GM12873 (cell line): ENCODE results near the gene KRT77.

Source experiments
- TF ChIP-seq, protein P1 (sequence below): IDR thresholded peaks from 2 replicates; pipeline ENCODE4 v1.5.1; 2012; ENCODE audit warnings: low read depth, mild to moderate bottlenecking, moderate library complexity, low read length, control low read depth; ENCODE audit not compliant: insufficient read depth; ENCODE audit errors: missing control alignments

Gene KRT77

DNA sequence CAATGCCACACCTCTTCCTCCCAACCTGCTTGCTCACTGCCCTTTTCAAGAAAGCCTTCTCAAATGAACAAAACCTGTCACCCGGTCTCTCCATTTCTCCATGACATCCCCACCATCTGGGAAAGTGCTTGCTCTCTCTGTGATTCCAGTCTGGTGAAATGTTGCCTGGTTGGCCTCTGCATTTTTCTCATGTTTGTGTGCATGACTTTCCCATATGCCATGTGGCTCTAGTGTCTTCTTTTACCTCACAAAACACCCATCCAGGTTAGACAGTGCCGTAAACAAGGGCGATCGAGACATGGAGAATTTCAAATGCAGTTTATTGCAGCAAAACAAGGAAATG is 28.9 kb downstream of the KRT77 start:
- TF ChIP-seq, protein P1, sequence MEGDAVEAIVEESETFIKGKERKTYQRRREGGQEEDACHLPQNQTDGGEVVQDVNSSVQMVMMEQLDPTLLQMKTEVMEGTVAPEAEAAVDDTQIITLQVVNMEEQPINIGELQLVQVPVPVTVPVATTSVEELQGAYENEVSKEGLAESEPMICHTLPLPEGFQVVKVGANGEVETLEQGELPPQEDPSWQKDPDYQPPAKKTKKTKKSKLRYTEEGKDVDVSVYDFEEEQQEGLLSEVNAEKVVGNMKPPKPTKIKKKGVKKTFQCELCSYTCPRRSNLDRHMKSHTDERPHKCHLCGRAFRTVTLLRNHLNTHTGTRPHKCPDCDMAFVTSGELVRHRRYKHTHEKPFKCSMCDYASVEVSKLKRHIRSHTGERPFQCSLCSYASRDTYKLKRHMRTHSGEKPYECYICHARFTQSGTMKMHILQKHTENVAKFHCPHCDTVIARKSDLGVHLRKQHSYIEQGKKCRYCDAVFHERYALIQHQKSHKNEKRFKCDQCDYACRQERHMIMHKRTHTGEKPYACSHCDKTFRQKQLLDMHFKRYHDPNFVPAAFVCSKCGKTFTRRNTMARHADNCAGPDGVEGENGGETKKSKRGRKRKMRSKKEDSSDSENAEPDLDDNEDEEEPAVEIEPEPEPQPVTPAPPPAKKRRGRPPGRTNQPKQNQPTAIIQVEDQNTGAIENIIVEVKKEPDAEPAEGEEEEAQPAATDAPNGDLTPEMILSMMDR: no peak

DNA sequence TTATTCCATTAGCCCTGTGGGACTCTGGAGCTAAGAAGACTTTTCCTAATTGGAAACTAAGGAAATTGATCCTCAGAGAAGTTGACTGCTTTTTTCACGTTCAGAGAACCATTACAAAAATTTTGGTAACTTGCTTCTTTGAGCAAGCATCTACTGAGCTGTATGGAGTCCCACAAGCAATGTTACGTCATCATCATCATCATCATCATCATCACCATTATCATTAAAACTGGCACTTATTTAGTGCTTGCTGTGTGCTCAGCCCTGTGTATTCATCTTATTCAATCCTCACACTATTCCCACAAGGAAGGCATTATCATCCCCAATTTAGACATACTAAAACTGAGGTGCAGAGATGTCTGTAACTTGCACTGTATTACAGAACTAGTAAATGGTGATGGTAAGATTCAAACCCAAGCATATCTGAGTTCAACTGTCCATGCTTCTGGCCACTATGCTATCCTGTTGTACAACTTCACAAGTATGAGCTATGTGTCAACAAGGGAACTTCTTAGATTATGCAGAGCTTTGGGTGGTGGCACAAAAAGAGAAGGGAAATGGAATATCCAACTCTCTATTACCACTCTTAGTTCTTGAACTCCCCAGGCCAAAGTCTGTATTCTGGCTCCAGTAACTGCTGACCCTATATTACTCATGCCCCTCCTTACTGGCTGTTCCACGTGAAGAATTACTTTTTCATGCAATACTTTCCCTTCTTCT is 29.5 kb downstream of the KRT77 start:
- TF ChIP-seq, protein P1: no peak

DNA sequence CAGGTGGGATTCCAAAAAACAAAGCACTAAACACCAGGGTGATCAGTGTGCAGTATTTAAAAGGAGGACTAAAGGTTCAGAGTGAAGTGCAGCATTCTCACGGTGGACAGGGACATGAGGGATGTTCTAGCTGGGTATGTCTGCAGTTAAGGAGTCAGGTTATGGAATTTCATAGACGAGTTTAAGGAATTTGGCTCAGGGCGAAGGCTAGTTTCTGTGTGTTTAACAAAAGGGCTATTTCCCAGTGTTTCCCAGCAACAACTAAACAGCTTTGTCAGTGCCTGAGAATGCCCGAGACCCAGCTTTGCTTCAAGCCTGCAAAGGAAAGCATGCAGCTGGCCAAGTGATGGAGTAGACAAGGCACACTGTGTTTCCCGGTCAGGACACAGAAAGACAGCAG is 30.1 kb downstream of the KRT77 start:
- TF ChIP-seq, protein P1: no peak

DNA sequence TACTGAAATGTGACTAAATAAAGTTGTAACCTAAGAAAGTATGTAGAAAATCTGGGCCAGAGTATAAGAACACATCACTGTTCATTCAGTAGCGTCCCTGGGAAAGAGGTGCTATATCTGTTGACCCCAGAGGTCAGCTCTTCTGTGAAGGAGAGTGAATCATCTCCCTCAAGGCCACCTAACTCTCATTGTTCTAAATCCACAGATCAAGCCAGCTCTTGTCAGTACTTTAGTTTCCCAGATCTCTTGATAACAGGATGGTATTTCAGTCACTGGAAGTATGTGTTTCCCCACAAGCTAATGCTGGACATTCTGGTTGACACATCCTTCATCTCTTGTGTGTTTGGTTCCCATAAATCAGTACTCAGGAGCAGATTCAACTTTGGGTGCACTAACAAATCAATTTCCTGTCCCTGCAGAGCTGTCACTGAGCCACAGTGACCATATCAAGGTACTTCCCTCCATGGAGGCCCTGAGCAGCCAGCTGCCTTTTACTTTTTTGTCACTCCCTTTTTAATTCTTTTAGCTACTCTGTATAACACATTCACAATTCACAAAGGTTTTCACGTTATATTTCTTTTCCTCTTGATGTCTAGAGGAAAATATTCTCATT is 30.9 kb downstream of the KRT77 start:
- TF ChIP-seq, protein P1: no peak

DNA sequence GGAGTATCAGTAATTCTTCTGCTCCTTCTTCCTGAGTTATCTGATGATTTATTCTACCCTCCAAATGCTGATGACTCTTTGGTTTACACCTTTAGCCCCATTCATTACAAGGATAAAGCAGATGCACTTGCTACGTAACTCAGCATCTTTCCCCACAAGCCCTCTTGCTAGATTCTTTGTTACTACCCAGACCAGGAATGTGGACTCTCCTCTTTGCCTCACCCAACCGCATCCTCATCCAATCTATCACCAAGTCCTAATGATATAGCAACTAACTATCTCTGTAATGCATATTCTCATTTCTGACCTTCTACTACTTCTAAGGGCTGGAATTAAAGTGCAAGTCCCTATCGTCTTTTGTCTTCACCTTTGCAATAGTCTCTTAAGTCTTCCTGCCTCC is 32.4 kb downstream of the KRT77 start:
- TF ChIP-seq, protein P1: no peak

DNA sequence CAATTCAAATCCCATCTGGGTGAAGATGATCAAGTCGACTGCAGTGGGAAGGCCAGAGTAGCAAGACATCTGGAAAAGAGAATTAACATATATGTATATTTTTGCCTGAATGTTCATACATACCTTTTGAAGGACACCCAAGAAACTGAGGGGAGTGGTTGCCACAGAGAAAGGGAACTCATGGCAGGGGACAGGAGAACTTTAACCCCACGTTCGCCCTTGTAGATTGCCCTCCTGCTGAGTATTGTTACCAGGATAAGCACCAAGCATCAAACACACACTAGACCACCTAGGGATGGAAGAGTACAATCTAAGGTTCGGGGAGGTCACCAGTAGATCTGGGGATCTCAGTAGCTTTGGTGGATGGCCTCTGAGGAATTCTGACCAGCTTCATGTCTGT is 32.8 kb downstream of the KRT77 start:
- TF ChIP-seq, protein P1: no peak

DNA sequence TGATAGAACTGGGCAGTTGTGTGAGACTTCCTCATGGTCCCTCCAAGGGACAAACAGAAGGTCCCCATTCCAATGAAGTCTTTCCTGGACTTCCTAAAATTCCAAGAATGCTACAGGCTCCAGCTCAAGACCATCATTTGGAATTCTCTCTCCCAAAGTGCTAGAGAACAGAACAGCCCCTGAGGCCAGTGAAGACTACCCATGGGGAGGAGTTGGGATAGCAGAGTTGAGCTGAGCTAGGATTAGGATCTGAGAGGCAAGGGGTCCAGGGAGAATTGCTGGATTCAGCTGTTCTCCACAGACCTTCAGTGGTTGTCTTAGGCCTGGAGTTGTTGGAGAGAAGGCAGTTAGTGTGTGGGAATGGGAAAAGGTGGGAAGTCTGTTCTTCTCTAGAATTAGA is 33.9 kb downstream of the KRT77 start:
- TF ChIP-seq, protein P1: no peak
